ENCODE data around the gene ARHGEF33.
"Not testable (repeated sequence)": the region's sequence is repeated elsewhere in the genome, so short reads cannot be mapped to it uniquely, and the experiment has no call there.

The ARHGEF33 gene

DNA sequence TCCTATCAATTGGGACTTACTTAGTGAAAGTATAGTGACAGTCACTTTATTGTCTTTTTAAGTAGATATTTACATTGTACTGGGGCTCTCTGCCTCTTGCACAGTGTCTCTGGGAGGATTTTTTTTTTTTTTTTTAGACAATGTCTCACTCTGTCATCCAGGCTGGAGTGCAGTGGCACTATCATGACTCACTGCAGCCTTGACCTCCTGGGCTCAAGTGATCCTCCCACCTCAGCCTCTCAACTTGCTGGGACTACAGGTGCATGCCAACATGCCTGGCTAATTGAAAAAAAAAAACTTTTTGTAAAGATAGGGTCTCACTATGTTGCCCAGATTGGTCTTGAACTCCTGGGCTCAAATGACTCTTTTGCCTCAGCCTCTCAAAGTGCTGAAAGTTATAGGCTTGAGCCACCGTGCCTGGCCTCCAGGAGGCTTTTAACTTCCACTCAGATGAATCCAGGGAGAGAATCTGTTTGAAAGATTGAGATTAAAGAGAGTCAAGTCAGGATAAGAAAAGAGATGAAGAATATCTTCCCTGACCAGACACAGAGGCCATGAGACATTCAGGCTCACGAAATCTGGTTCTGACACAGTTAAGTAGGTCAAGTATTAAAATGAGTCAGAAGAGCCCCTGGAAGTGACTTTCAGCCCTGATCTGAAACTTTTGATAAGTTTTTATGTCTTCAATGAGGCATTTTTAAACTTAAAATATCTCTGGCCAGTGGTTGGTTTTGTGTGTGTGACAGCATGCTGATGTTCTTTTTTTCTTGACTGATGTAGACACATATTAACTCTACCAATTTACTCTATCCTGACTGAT, 18.3 kb downstream of the ARHGEF33 start:
- intact Hi-C loops (cut with DNase I), result no loop called here
- DNase-seq, result no peak

DNA sequence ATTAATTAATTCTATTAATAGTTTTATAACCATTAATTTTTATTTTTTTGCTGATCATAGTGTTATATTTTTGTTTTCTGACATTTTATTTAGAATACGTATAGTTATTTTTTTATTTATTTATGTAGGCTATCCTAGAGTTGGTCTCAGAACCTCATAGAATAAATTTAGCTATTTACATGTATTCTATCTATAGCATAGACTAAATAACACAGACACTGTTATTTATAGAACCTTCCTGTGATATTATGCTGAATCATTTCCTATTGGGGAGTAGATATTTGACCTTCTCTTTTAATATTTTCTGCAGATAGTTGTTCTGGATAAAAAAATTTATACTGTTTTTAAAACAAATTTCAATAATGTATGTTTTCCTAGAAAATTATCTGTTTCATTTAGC, 20.2 kb downstream of the ARHGEF33 start:
- DNase-seq, result no peak
- intact Hi-C loops (cut with DNase I), result no loop called here

DNA sequence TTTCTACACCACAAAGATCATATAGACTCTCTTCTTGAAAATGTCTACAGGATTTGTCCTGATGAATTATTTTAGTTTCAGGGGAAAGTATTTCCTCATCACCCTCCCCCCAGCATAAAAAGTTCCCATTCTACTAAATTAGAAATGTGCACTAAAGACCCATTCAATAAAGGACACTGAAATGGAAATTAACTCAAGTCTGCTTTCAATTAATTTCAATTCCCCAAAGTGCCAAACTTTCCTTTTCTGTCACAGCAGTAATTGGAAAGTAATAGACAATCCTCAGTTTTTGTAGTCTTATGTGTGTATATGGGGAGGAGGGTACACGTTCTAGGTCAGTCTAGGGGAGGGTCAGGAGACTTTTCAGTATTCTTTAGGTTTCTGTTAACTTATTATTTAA, 21.5 kb downstream of the ARHGEF33 start:
- no peak for DNase-seq
- intact Hi-C loops (cut with DNase I), result no loop called here

DNA sequence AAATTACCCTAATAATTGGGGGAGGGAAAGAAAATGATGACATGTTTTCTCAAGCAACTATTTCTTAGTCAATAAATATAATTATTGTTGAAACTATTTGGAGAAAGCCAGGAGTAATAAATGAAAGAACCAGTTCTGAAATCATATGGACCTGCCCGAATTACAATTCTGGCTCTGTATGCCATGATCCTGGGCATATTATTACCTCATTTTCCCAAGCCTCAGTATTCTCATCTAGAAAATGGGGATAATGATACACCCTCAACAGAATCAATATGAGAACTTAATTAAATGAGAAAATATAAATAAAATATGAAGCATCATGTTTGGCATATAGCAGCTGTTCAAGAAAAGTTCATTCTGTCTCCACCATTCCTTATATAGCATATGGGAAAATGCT, 22.9 kb downstream of the ARHGEF33 start:
- intact Hi-C loops (cut with DNase I), result no loop called here
- DNase-seq, result no peak

DNA sequence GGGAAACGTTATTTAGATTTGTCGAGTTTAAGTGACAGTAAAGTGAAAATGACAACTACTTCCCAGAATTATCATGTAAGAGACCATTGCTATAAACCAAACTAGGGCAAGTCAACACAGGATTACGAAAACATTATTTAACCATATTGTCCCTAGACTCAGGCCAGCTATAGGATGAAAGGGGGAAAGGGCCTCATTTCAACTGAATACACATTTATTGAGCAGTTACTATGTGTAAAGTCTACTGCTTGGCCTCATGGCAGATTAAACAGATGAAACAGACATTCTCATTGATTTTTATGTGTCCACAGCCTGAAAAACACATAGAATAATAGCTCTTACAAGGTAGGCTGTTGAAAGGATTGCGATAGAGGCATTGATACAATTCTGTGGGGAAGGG, 32.7 kb downstream of the ARHGEF33 start:
- intact Hi-C loops (cut with DNase I), result no loop called here
- DNase-seq, result no peak

DNA sequence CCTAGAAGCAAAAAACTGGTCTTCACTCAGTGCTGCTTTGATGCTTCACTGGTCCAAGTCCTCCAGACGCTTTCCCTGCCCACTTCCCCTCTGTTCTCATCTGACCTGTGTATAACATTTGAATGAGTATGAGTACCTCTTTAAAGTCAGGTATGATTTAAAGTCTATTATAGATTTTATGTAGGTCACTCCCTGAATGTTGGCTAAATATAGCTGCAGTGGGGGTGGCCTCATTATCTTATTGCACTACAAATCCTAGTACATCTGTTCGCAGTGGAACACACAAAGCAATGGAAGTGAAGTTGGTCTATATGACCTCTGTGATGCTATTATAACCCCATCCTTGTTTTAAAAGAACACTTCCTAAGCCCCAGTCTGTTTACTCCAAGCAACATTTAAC, 33.2 kb downstream of the ARHGEF33 start:
- DNase-seq, result no peak
- intact Hi-C loops (cut with DNase I), result no loop called here

DNA sequence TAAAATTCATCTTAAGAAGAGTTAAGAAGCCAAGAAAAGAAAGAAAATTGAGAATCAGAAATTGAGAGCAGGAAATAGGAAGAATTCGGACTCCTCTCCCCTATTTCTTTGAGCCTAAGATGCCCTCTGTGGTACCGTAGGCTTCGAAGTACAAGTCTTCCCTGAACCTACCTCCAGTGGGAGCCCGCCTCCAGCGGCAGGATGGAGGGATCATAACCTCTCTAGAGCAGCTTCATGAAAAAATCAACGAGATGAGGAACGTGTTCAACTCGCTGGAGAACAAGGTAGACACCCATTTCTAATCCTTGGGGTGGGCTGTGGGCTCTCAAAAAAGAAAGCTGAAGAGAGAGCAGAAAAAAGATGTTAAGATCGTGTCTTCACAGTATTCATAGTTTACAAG, 36.3 kb downstream of the ARHGEF33 start:
- DNase-seq, result no peak
- intact Hi-C loops (cut with DNase I), result no loop called here

DNA sequence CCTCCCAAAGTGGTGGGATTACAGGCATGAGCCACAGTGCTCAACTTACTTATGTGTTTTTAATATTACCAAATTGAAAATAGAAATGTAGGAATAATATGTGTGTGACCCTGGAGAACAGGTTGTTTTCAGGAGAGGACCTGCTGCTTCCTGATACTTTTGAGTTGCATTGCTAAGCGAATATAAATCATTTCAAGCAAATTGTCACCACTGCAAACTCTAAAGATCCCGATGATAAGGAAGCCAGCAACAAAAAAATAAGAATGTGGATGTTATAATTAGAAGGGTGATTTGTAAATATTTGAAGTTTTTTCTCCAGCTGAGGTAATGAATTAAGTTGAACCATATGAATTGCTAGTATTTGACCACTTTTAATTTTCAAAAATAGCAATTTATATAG, 40.9 kb downstream of the ARHGEF33 start:
- DNase-seq, result no peak
- intact Hi-C loops (cut with DNase I), result no loop called here

DNA sequence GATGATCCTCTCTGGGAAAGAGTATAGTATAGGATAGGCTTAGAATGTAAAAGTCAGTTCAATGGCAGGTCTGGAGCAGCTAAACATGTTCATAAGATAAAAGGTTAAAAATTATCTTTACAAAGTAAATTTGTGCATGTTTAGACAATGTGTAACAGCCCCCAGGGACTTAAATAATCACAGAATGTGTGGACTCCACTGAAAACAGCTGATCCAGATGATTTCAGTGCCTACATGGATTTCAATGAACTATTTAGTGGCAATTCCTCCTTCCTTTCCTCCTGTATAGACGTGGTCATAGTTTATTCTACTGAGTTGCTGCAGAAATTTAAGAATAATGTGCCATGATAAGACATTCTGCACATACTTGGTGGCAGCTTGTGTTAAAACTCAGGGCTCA, 42.9 kb downstream of the ARHGEF33 start:
- no peak for DNase-seq
- intact Hi-C loops (cut with DNase I), result no loop called here

DNA sequence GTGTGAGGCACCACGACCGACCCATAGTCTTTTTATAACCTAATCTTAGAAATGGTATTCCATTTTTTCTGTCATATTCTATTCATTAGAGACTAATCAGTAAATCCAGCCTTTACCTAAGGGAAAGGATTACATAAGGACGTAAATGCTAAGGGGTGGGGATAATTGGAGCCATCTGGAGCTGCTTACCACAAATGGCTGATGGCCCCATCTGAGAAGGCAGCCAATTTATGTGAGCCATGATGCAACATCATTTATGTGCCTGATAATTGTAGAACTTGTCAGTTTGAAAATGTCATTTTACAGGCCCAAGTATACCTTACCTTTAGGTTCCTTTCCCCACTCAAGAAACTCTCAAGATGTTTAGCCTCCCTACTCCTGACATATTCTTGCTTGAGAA, 44.0 kb downstream of the ARHGEF33 start:
- no peak for DNase-seq
- intact Hi-C loops (cut with DNase I), result no loop called here

DNA sequence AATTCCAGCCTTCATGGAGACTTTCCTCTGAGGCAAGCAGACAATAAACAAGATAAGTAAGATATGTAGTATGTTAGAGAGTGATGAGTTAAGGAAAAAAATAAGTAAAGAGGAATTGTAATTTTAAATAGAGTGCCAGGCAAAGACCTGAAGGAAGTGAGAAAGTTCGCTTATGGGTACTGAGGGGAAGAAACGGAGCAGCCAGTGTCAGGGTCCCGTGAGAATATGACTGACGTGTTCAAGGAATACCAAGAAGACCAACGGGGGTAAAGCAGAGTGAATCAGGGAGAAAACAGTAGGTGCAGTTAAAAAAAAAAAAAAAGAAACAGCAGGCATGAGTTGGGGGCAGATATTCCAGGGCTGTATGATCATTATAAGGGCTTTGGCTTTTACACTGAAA, 45.1 kb downstream of the ARHGEF33 start:
- intact Hi-C loops (cut with DNase I), result no loop called here

DNA sequence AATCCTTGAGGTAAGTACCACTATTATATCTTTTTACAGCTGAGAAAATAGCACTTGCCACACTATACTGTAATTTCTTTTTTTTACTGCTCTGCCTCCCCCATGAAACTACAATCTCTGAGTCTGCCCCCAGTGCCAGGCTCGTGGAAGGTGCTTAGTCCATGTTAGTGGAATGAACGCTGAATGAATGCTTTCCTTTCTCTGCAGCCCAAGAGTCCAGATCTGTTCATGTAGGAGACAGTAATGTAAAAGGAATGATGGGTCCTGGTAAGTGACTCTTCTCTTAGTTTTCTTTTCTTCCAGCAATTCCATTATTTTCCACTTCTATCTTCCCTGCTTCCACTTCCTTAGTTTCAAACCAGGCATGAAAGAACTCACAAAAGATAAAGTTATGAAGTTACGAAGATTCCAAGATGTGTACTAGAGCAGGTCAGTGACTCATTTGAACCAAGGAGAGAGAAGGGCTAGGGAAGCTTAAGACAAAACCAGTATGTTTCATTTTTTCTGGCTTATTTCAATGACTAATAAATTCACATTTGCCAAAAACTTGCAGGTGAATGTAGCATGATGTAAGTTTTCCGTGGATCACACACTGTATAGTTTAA, 46.0 kb downstream of the ARHGEF33 start:
- DNase-seq, result no peak
- intact Hi-C loops (cut with DNase I), result no loop called here

More for the DNA sequence above, 45.1 kb downstream of the ARHGEF33 start:
- no peak for DNase-seq

DNA sequence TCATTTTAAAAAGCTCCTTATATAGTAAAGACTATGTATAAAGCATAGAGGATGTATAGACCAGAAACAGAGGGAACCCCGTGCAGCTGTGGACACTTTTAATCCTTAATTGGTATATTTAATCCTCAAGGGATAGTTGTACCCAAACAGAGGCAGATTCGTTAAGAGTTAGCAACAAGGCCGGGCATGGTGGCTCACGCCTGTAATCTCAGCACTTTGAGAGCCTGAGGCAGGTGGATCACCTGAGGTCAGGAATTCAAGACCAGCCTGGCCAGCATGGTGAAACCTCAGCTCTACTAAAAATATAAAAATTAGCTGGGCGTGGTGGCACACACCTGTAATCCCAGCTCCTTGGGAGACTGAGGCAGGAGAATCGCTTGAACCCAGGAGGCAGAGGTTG, 46.8 kb downstream of the ARHGEF33 start:
- intact Hi-C loops (cut with DNase I); DNase-seq: not testable (repeated sequence)

DNA sequence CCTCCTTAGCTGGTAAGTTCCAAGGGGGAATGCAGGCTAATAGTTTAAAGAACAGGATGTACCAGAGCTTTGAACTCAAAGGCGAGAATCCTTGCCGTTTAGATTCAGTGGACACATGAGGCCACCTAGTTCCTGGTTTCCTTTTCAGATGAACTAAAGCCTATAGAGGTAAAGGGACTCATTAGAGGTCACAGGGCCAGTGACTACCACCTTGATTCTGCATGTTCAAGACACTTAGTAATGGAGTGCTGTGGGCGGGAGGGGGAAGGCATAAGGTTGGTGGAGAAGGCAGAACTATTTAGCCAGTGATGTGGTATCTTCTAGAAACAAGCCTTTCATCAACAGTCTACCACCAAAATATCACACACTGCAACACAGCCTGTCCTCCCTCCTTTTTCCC, 47.9 kb downstream of the ARHGEF33 start:
- intact Hi-C loops (cut with DNase I), result no loop called here
- DNase-seq, result no peak

DNA sequence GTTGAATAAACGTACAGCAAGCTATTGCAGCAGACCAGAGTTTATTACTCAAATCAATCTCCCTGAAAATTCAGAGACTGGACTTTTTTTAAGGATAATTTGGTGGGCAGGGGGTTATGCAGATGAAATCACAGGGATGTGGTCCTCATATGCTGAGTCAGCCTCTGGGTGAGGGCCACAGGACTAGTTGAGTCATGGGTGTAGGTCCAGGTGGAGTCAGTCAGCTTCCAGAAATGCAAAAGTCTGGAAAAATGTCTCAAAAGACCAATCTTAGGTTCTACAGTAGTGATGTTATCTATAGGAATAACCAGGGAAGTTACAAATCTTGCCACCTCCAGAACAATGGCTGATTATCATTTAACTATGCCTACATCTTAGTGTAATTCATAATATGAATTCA, 51.1 kb downstream of the ARHGEF33 start:
- no peak for DNase-seq
- intact Hi-C loops (cut with DNase I), result loop anchor here (10.0 kb wide), 1 partner anchor 284 kb away; no protein-coding TSS in a partner anchor

DNA sequence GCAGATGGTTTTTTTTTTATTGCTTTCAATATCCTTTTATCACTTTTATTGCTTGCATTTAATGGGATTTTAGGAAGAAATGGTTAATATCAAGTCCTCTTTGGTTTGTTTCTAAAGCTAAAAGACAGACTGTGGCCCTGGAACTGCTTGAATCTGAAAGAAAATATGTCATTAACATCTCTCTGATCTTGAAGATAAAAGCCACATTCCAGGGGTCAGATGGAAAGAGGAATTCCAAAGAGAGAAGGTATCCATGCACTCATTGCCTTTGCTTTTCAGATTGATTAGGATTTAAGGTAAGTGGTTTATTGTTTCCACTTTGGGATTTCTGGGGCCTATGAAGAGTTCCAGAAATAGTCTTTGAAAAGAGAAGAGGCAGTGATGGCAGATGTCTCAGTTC, 54.1 kb downstream of the ARHGEF33 start:
- DNase-seq, result no peak
- intact Hi-C loops (cut with DNase I), result loop anchor here (10.0 kb wide), 1 partner anchor 281 kb away; no protein-coding TSS in a partner anchor

DNA sequence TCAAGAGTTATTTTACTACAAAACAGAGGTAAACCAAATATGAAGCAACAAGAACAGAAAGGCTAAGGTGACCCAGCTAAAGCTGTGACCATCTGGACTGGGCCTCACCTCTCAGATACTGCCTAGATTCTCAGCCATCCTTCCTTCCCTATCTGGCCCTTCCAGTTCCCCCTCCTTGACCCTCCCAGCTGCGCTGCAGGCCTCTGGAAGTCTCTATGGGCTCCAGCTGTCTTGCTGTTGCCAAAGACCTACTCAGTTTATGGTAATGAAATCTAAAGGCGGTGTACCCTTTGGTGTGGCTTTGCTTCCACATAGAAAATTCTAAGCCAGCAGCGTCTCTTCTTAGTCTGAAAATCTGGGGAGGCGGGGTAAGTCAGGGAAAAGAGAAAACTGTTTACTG, 55.7 kb downstream of the ARHGEF33 start:
- intact Hi-C loops (cut with DNase I), result loop anchor here (10.0 kb wide), 1 partner anchor 279 kb away; no protein-coding TSS in a partner anchor
- DNase-seq, result no peak

DNA sequence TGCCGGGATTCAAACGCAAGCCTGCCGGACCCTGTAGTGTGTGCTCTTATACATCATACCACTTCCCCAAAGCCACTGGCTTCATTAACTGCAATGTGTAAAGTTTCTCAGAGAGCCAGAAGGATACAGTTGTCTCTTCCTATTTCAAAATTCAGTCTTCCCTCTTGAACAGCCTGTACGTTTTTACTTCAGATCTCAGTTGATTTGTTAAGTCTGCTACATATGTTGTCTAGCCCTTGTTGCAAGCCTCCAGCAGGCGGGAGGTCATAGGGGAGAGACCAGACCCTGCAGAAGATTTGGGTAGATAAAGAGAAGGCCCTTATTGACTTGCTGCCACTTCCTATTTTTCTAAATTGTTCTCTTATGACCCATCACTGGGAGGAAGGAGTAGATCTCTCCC, 56.2 kb downstream of the ARHGEF33 start:
- DNase-seq, result no peak
- intact Hi-C loops (cut with DNase I), result loop anchor here (10.0 kb wide), 1 partner anchor 279 kb away; no protein-coding TSS in a partner anchor

DNA sequence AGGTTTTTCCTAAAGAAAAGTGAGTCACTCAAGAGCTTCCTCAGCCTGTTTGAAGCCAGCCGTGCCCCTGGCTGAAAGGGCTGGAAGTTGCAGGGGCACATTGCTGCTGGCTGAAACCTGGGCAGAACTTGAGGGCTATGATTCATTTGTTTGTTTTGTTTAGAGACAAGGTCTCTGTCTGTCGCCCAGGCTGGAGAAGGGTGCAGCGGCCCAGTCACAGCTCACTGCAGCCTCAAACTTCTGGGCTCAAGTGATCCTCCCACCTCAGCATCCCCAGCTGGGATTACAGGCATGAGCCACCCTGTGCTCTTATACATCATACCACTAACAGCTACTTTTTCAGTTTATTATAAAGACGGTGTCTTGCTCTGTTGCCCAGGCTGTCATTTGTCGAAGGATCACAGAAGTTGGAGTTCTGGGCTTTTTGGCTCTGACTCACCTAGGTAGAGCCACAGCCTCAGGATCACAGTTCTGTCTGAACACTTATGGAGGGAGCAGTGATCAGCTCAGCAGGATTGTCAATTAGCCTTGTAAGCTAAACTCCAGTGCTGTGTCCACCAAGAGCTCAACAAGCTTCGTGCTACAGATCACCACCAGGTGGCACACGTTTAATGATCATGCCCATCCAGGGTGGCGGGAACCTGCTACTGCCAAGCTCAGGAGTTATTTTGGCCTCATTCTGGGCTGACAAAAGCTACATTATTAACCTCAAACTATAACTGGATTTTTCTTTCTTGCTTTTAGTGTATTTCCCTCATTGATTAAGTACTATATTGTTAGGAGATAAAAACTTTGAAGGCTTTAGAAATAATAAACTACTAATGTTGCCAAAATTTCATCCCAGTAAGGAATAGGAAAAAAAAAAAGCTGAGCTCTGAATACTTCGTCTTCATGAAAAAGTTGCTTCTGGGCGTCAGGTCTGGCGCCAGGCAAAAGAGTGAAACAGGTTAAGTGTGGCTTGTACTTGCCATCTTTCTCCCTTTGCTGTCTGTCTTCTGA, 57.9 kb downstream of the ARHGEF33 start:
- intact Hi-C loops (cut with DNase I), result loop anchor here (10.0 kb wide), 1 partner anchor 277 kb away; no protein-coding TSS in a partner anchor
- DNase-seq, result peak; percentile 37 to 95 (median 74)

DNA sequence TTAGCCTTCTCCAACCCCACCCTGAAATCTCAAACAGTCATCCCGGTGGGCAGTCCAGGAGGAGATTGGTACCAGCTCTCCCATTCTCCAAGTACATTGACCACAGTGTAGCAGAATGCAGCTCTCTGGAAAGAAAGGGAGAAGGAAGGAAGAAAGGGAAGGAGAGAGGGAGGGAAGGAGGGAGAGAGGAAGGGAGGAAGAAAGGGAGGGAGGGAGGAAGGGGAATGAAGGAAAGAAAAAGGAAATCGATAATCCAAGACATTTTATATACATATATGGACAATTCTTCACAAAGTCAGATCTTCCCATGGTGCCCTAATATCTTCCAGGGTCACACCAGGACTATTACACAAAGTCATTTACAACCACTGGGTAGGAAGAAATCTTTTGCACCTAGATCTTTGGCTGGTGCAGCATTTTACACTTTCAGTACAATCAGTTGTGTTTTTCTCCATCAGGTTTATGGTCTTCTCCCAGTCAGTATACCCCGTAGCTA, 58.8 kb downstream of the ARHGEF33 start:
- intact Hi-C loops (cut with DNase I), result loop anchor here (10.0 kb wide), 1 partner anchor 276 kb away; no protein-coding TSS in a partner anchor
- DNase-seq, result no peak

Measured in posterior cingulate gyrus (tissue), 11 donors.